ENCODE measurements around the gene SEMA3C.

SEMA3C gene

GRCh38 chr7:80839855-80840254 lies 79.0 kb downstream of the SEMA3C start:
- Histone ChIP-seq H3K9me3 (ENCODE audit: control insufficient read depth, insufficient read depth, low read depth, low read length) (no peaks in the 10 kb centered on the region), H3K4me3 (ENCODE audit: low read depth, low read length) (no peak overlapping the region), H3K36me3 (ENCODE audit: control insufficient read depth in 2 of 2, insufficient read depth in 1 of 2, low read length in 2 of 2) (no peaks in the 10 kb centered on the region), H3K27ac (ENCODE audit: extremely low read depth, low read depth, low read length) (no peak overlapping the region), H3K4me1 (ENCODE audit: control insufficient read depth, insufficient read depth, low read length) (peaks cover 25% of the 10 kb centered on the region)
- CTCF ChIA-PET, result interaction anchor here (0.7 kb wide), 1 partner anchor 156 kb away, joined by 7 read pairs; no protein-coding TSS in a partner anchor
- TF ChIP-seq ZBTB7A (tag by site-specific recombination; IDR thresholded peaks at IDR 0.05; ENCODE audit: low read depth), result no peak
- TF ChIP-seq ZNF704 (tag by site-specific recombination; IDR thresholded peaks at IDR 0.05), result no peak
- TF ChIP-seq REPIN1 (tag by site-specific recombination; IDR thresholded peaks at IDR 0.05; ENCODE audit: low read depth), result no peak
- no peak for TF ChIP-seq ZNF366 (tag by site-specific recombination; conservative IDR thresholded peaks at IDR 0.05)
- no peak for TF ChIP-seq GLI4 (tag by site-specific recombination; IDR thresholded peaks at IDR 0.05)
- TF ChIP-seq CTCF (tag by site-specific recombination; IDR thresholded peaks at IDR 0.05), result no peak
- no peak for TF ChIP-seq ZNF777 (tag by site-specific recombination; IDR thresholded peaks at IDR 0.05; ENCODE audit: borderline replicate concordance)
- TF ChIP-seq ZNF354C (tag by site-specific recombination; IDR thresholded peaks at IDR 0.05; ENCODE audit: borderline replicate concordance, low read depth), result no peak
- no peak for TF ChIP-seq OSR2 (tag by site-specific recombination; IDR thresholded peaks at IDR 0.05)
- TF ChIP-seq ZNF133 (tag by site-specific recombination; IDR thresholded peaks at IDR 0.05), result no peak
- no peak for TF ChIP-seq INSM2 (tag by site-specific recombination; IDR thresholded peaks at IDR 0.05)
- no peak for TF ChIP-seq ZSCAN23 (tag by site-specific recombination; IDR thresholded peaks at IDR 0.05)
- TF ChIP-seq ZNF169 (tag by site-specific recombination; IDR thresholded peaks at IDR 0.05), result no peak
- no peak for TF ChIP-seq ZNF624 (tag by site-specific recombination; IDR thresholded peaks at IDR 0.05)
- POLR2A ChIA-PET, result no interaction called here

- TF ChIP-seq ZNF677 (tag by site-specific recombination; IDR thresholded peaks at IDR 0.05) (no peak), ZNF777 (tag by site-specific recombination; IDR thresholded peaks at IDR 0.05; ENCODE audit: borderline replicate concordance) (no peak), ZNF155 (tag by site-specific recombination; IDR thresholded peaks at IDR 0.05) (no peak), ZFHX2 (tag by site-specific recombination; conservative IDR thresholded peaks at IDR 0.05) (peak; percentile 79), EGR2 (tag by site-specific recombination; IDR thresholded peaks at IDR 0.05; ENCODE audit: low read depth) (peak; percentile 77), ZNF146 (tag by site-specific recombination; IDR thresholded peaks at IDR 0.05) (no peak), FEZF1 (tag by site-specific recombination; IDR thresholded peaks at IDR 0.05) (no peak), ZNF433 (tag by site-specific recombination; IDR thresholded peaks at IDR 0.05; ENCODE audit: low read depth) (no peak), ZNF391 (tag by site-specific recombination; IDR thresholded peaks at IDR 0.05; ENCODE audit: borderline replicate concordance, low read depth) (no peak)
- H3K4me3 ChIP-seq (ENCODE audit: low read depth, low read length), result no peak overlapping the region
- CTCF ChIA-PET, result no interaction called here
- POLR2A ChIA-PET, result interaction anchor here (0.6 kb wide), 1 partner anchor 72 kb away, joined by 3 read pairs; no protein-coding TSS in a partner anchor
- no peaks in the 10 kb centered on the region for H3K36me3 ChIP-seq (ENCODE audit: control insufficient read depth in 2 of 2, insufficient read depth in 1 of 2, low read length in 2 of 2)
- no peak overlapping the region for H3K27ac ChIP-seq (ENCODE audit: extremely low read depth, low read depth, low read length)
- H3K4me1 ChIP-seq (ENCODE audit: control insufficient read depth, insufficient read depth, low read length), result peaks cover 36% of the 10 kb centered on the region
- no peaks in the 10 kb centered on the region for H3K9me3 ChIP-seq (ENCODE audit: control insufficient read depth, insufficient read depth, low read depth, low read length)
Observed at GRCh38 chr7:80838643-80839042, 80.2 kb downstream of the SEMA3C start.
